Body of pancreas (tissue), 4 donors: Measurements from ENCODE around the gene ATP2C2. TPM values are rescaled to one million over a fixed set of nuclear protein-coding genes. Genes with fewer than 3 reads are reported as not detected.

Experiments
- ATAC-seq: fragments of 150-250 bp; one replicate; pipeline ENCODE4 v1.9.1; 2016
- DNase-seq, 4 donors: peaks; one replicate each; pipeline ENCODE4 v3.0.0-alpha.2; 2019
- H3K27ac ChIP-seq, 4 donors: fragments of 200-600 bp; sonication (generic); 1 replicate in 3 of 4; 2 replicates in 1 of 4; pipeline versions ENCODE4 v1.5.1 to v1.6.1; 2016 to 2019; ENCODE audit warnings: mild to moderate bottlenecking in 1 of 4, mixed read lengths in 1 of 4, moderate library complexity in 1 of 4
- H3K27me3 ChIP-seq, 2 donors: fragments of 200-600 bp; sonication (generic); one replicate each; pipeline ENCODE4 v1.6.0; 2016; ENCODE audit warnings: mild to moderate bottlenecking in 1 of 2
- H3K36me3 ChIP-seq, 2 donors: fragments of 200-600 bp; sonication (generic); replicated peaks in 1 of 2; 2 replicates each; pipeline ENCODE4 v1.5.1; 2016; ENCODE audit warnings: low read depth in 2 of 2; ENCODE audit not compliant: insufficient read depth in 1 of 2
- H3K4me1 ChIP-seq: fragments of 200-600 bp; sonication (generic); one replicate; pipeline ENCODE4 v1.6.0; 2016
- H3K4me3 ChIP-seq, 2 donors: fragments of 200-600 bp; sonication (generic); 1 replicate in 1 of 2; 2 replicates in 1 of 2; pipeline ENCODE4 v1.5.1; 2016 to 2019
- H3K9me3 ChIP-seq, 3 donors: fragments of 200-600 bp; sonication (generic); 1 replicate in 2 of 3; 2 replicates in 1 of 3; pipeline ENCODE4 v1.5.1; 2016
- CTCF ChIP-seq, 7 experiments: fragments of 450-650 bp in 4 of 7; fragments of 200-600 bp in 3 of 7; sonication (generic) in 3 of 7; IDR thresholded peaks; one replicate each; pipeline ENCODE4 v1.5.1; 2016 to 2019; ENCODE audit warnings: antibody characterized with exemption in 7 of 7
- POLR2A ChIP-seq, 3 donors: fragments of 450-650 bp; IDR thresholded peaks; one replicate each; pipeline ENCODE4 v1.6.1; 2016; ENCODE audit warnings: antibody characterized with exemption in 3 of 3, mild to moderate bottlenecking in 2 of 3
- WGBS, 2 donors: methylation state at CpG; one replicate each; pipeline ENCODE4 v1.1.5; 2017; 5-methylcytosine and 5-hydroxymethylcytosine counted together
- intact Hi-C: fragments of 100-400 bp; cut with DNase I; formaldehyde crosslinking; loops from one replicate; pipeline ENCODE4 v1.15.1; 2023
- total RNA-seq, 2 donors: library from RNA; depleted of rRNA; stranded (reverse); fragments of >200 nt; gene quantifications; one replicate each; pipeline ENCODE4 v1.1.0, GENCODE V29; 2016

The ATP2C2 gene
- total RNA-seq, 2 donors from 2014 or later = 2.1 to 18.1 TPM

GRCh38 chr16:84379709-84380362 lies 11.5 kb downstream of the ATP2C2 start:
- intact Hi-C loops = no loop called here
- no peak for DNase-seq

GRCh38 chr16:84380405-84380804 lies 12.1 kb downstream of the ATP2C2 start:
- ATAC-seq = no peak
- 47 to 65% methylated on average over 8 of the region's 8 CpGs for WGBS, 2 donors
- no peak for TF ChIP-seq CTCF (IDR thresholded peaks at IDR 0.05)
- TF ChIP-seq POLR2A (IDR thresholded peaks at IDR 0.05) = no peak
- Histone ChIP-seq H3K9me3 (no peaks in the 10 kb centered on the region), H3K4me3 (no peak overlapping the region), H3K27ac (no peak overlapping the region), H3K36me3 (no peaks in the 10 kb centered on the region), H3K4me1 (no peaks in the 10 kb centered on the region), H3K27me3 (no peaks in the 10 kb centered on the region)
- DNase-seq = no peak
- intact Hi-C loops = no loop called here

More at GRCh38 chr16:84379709-84380362, 11.5 kb downstream of the ATP2C2 start:
- no peak for ATAC-seq
- H3K27me3 ChIP-seq = no peaks in the 10 kb centered on the region
- H3K9me3 ChIP-seq = no peaks in the 10 kb centered on the region
- TF ChIP-seq POLR2A (IDR thresholded peaks at IDR 0.05) (no peak), CTCF (IDR thresholded peaks at IDR 0.05) (no peak)
- 33 to 39% methylated on average over 3 of the region's 3 CpGs for WGBS, 2 donors
- H3K36me3 ChIP-seq = no peaks in the 10 kb centered on the region
- H3K4me1 ChIP-seq = no peaks in the 10 kb centered on the region
- no peak overlapping the region for H3K27ac ChIP-seq
- no peak overlapping the region for H3K4me3 ChIP-seq

- ATAC-seq = no peak
- H3K4me3 ChIP-seq = no peak overlapping the region
- no peak overlapping the region for H3K27ac ChIP-seq
- H3K27me3 ChIP-seq = no peaks in the 10 kb centered on the region
- no peaks in the 10 kb centered on the region for H3K4me1 ChIP-seq
- intact Hi-C loops = no loop called here
- DNase-seq = no peak
- WGBS, 2 donors = 82 to 92% methylated on average over 4 of the region's 4 CpGs
- no peak for TF ChIP-seq POLR2A (IDR thresholded peaks at IDR 0.05)
- no peak for TF ChIP-seq CTCF (IDR thresholded peaks at IDR 0.05)
- H3K9me3 ChIP-seq = no peaks in the 10 kb centered on the region
- H3K36me3 ChIP-seq = no peaks in the 10 kb centered on the region
Observed at GRCh38 chr16:84382396-84382795, 14.1 kb downstream of the ATP2C2 start.

GRCh38 chr16:84383106-84383505 lies 14.8 kb downstream of the ATP2C2 start:
- ATAC-seq (no peak), DNase-seq (no peak)
- TF ChIP-seq CTCF (IDR thresholded peaks at IDR 0.05) = no peak
- no peak for TF ChIP-seq POLR2A (IDR thresholded peaks at IDR 0.05)
- Histone ChIP-seq H3K4me1 (no peaks in the 10 kb centered on the region), H3K27ac (no peak overlapping the region), H3K9me3 (no peaks in the 10 kb centered on the region), H3K4me3 (no peak overlapping the region), H3K36me3 (no peaks in the 10 kb centered on the region), H3K27me3 (no peaks in the 10 kb centered on the region)
- 84 to 85% methylated on average over 6 to 7 of the region's 7 CpGs for WGBS, 2 donors
- intact Hi-C loops = no loop called here

- Histone ChIP-seq H3K9me3 (no peaks in the 10 kb centered on the region), H3K4me1 (no peaks in the 10 kb centered on the region), H3K27me3 (no peaks in the 10 kb centered on the region), H3K4me3 (no peak overlapping the region), H3K36me3 (no peaks in the 10 kb centered on the region), H3K27ac (no peak overlapping the region)
- no peak for DNase-seq
- TF ChIP-seq POLR2A (IDR thresholded peaks at IDR 0.05) (no peak), CTCF (IDR thresholded peaks at IDR 0.05) (no peak)
- intact Hi-C loops = no loop called here
- no peak for ATAC-seq
- 78 to 79% methylated on average over 3 of the region's 3 CpGs for WGBS, 2 donors
Observed at GRCh38 chr16:84386047-84386446, 17.7 kb downstream of the ATP2C2 start.
